GM19351 (cell line): ENCODE measurements around the gene IPO13.

ENCODE experiments used
- ATAC-seq: cut with Tn5 transposase; IDR thresholded peaks from one replicate; pipeline ENCODE4 v1.9.1; 2021; ENCODE audit warnings: mild to moderate bottlenecking, moderate library complexity; ENCODE audit not compliant: unreplicated experiment

Gene IPO13

DNA sequence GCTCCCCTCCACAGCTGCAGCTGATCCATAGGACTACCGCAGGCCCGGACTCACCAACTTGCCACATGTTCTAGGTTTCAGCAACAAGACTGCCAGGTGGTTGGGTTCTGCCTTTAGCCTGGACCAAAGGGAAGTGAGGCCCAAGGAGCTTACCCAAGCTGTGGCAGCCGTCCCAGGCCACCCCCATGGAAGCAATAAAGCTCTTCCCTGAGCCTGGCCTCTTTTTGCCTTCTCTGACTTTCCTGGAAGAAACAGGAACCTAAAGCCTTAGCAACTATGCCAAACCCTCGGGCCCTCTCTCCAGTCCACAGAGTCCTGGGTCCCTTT, 15.8 kb upstream of the IPO13 start:
- ATAC-seq, result no peak

DNA sequence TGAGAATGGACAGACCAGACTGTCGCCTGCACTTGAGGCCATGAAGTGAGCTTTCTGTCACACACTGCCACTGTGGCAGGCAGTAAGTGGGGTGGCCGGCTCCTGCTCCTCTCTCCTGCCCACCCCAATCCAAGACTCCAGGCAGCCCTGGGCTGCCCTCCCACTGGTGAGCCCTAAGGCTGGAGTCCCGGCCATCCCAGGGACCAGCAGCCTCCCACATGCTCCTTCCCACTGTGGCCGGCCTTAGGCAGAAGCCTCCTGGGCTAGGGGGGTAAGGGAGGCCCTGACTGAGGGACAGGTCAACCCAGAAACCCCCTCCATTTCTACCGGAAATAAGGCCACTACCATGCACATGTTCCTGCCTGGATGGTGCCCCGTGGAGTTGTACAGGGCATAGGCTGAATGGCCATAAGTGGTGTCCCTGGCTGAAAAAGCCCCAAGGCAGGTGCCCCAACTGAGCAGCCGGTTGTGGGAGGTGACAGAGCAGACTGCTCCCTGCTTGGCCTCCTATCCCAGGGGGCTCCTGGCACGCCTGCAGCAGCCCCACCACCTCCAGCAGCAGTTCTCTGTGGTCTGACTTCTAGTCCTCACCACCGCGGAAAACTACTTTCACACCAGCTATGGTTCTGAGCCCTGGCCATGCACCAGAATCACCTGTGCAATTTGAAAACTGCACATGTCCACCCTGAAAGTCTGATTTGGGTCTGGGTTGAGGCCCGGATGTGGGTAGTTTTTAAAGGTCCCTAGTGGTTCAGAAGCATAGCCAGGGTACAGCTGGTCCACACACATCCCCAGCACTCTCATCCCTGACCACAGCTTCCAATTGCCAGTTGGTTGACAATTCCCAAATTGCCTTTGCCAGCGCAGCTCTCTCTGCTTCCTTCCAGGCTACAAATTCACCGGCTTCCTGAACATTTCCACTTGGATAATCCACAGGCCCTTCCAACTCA, 14.8 kb upstream of the IPO13 start:
- no peak for ATAC-seq

DNA sequence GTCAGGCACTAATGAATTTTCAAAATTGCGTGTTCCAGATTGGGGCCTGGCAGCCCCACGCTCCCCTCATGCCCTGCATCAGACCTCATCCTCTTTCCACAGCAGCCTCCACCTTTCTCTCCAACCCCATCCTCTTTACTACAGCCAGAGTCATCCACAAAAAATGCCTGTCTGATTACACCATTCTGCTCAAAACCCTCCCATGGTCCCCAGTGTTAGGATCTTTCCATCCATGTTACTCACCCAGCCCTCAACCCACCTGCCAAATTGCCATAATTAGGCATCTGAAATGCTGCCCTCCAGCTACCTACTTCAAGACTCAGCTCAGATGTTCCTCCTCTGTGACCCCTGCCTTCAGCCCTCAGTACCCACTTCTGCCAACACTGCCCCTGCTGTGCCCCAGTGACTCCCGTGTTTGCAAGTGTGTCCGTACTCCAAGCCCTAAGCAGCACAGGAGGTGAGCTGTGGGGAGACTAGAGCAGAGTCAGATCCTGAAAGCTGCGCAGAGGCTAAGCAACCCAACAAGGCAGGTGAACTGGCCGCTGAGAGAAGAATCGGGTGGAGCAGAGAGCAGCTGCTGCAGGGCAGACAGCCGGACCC, 13.9 kb upstream of the IPO13 start:
- ATAC-seq, result no peak

DNA sequence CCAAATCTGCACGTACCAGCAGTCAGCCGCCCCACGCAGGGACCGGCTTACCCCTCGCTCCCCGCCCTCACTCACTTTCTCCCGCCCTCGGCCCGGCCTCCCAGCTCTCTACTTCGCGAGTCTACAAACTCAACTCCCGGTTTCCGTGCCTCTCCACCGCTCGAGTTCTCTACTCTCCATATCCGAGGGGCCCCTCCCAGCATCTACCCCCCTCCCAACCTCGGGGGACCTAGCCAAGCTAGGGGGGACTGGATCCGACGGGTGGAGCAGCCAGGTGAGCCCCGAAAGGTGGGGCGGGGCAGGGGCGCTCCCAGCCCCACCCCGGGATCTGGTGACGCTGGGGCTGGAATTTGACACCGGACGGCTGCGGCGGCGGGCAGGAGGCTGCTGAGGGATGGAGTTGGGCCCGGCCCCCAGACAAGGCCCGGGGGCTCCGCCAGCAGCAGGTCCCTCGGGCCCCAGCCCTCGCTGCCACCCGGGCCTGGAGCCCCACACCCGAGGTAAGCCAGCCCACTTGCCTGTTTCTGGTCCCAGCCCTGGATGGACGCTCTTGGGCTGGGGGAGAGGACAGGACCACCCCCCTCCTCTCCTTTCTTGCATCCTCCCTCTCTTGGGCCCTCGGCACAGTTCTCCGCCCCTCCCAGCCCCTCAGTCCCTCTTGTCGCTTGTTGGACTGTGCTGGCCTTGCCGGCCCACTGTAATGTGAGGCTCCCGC, 13.2 kb upstream of the IPO13 start, which contains the start of gene ARTN:
TSS of gene ARTN (plus strand) at position 416 of the 715 bp plus-strand sequence. CDS start 1,856 bp downstream, outside the sequence.
- no peak for ATAC-seq

DNA sequence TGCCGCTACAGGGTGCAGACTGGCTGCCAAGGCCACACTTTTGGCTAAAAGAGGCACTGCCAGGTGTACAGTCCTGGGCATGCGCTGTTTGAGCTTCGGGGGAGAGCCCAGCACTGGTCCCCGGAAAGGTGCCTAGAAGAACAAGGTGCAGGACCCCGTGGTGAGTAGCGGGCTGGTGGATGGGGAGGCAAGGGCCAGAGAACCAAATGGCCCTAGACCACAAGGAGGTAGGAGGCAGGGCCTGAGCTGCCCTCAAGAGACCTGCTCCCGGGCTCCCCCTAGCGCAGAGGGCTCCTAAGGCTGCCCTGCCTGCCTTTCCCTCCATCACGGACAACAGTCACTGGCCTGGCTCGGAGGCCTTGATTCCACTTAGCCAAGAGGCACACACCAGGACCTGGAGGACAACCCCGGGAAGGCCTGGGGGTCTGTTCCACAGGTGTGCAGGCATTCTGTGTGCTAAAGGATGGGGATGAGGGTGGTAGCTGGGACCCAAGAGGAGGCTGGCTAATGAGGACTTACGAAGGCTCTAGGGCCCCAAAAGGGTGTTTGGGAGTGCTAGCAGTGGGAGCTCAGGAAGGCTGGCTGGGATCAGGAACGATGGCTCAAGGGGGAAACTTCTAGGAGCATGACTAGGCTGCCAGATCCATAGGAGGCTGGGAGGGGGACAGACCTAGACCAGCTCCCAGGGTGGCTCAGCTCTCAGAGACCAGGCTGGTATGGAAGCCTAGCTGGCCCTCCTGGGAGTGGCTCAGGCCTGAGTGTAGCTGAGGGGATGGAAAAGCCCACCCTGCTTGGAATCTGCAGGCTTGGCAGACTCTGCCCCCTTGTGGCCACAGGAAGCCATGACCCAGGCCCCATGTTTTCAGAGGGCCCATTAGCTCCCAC, 12.4 kb upstream of the IPO13 start:
- ATAC-seq, result no peak

DNA sequence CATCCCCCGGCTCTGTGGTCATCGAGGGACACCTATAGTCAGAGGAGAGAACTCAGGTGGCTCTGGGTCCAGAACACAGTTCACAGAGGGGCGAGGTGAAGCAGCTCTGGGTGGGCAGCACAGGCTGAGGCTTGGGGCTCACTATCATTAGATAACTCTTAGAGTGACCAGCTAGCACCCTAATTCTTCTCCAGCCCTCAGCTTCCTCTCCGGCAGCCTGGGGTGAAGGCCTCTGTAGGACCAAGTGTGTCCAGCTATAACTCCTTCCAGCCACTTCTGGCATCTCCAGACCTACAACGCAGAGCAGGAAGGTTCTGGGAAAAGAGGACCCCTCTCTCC, 11.8 kb upstream of the IPO13 start:
- no peak for ATAC-seq

DNA sequence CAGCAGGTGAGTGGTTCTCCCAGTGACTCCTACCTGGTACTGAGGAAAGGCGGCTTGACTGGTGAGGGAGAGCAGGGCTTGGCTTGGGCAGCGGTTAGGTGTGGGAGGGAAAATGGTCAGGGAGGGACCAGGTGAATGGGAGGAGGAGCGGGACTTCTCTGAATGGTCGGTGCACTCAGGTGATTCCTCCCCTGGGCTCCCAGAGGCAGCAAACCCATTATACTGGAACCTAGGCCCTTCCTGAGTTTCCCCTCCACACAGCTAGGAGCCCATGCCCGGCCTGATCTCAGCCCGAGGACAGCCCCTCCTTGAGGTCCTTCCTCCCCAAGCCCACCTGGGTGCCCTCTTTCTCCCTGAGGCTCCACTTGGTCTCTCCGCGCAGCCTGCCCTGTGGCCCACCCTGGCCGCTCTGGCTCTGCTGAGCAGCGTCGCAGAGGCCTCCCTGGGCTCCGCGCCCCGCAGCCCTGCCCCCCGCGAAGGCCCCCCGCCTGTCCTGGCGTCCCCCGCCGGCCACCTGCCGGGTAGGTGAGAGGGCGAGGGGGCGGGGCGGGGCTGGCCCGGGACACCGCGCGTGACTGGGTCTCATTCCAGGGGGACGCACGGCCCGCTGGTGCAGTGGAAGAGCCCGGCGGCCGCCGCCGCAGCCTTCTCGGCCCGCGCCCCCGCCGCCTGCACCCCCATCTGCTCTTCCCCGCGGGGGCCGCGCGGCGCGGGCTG, 10.9 kb upstream of the IPO13 start:
- no peak for ATAC-seq

DNA sequence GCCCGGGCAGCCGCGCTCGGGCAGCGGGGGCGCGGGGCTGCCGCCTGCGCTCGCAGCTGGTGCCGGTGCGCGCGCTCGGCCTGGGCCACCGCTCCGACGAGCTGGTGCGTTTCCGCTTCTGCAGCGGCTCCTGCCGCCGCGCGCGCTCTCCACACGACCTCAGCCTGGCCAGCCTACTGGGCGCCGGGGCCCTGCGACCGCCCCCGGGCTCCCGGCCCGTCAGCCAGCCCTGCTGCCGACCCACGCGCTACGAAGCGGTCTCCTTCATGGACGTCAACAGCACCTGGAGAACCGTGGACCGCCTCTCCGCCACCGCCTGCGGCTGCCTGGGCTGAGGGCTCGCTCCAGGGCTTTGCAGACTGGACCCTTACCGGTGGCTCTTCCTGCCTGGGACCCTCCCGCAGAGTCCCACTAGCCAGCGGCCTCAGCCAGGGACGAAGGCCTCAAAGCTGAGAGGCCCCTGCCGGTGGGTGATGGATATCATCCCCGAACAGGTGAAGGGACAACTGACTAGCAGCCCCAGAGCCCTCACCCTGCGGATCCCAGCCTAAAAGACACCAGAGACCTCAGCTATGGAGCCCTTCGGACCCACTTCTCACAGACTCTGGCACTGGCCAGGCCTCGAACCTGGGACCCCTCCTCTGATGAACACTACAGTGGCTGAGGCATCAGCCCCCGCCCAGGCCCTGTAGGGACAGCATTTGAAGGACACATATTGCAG, 10.2 kb upstream of the IPO13 start:
- ATAC-seq, result no peak

DNA sequence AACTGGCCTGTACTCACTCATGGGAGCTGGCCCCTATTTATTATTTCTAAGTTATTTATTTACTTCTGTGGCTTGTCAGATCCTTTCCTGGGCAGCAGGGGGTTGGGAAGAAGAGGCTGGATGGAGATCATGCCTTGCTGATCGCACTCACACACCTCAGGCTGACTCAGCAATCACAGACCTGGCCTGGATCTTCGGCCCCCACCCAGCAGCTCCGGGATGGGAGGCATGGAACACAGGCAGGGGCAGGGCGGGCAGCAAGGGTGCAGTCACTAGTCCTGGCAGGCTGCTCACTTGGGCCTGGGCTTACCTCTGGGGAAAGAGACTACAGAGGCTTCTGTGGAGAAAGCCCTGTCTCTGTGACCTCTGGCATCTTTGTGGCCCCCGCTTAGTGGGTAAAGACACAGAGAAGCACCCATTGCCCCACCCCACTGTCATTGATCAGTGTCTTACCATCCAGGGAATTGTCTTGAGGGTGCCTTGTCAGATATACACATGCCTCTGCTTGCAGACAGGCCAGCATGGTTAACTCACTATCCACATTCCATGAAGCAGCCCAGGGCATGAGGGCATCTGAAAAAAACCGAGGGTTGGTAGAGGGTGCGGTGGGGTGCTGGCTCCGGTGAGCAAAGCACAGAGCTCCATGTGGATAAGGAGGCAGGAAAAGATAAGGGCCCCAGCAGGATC, 9.4 kb upstream of the IPO13 start:
- no peak for ATAC-seq

DNA sequence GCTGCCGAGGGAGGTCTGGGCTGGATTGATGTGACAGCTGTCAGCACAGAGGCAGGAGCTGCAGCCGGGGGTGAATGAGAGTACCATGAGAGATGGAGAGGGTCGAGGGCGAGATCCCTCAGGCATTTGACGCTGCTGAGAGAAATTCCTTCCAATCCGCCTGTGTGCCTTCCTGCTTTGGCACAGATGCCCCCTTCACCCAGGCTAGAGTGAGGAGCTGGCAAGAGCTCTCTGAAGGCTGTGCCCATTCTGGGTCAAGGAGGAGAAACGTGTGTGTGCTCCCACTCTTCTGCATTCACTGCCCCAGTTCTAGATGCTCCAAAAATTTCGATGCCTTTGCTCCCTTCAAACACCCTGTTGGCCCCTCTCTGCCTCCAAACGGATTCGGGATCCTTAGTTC, 8.4 kb upstream of the IPO13 start:
- ATAC-seq, result no peak

DNA sequence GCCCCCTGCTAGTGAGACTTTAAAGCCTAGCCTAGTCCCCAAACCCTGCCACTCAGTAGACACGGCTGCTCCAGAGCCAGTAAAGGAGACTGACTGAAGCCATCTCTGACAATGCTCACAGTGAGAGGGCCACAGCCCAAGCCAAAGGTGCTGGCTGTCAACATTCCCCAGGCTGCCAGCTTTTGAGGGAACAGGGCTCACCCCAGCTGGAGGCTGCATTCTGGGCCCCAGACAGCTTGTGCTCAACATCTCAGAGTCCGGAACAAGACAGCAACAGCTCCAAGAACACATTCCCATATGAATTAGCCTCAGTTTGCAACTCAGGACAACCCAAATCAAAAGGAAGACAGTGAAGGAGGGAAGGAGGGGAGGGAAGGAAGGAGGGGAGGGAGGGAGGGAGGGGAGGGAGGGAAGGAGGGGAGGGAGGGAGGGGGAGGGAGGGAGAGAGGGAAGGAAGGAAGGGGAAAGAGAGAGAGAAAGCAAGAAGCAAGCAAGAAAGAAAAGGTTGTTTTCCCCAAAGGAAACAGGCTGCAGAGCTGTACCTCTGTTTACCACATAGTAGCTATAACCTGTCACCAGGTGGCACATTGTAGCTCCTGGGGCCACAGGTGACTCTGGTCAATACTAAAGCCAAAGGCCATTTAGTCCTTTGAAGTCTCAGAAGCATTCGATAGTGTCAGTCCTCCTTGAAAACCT, 7.7 kb upstream of the IPO13 start:
- no peak for ATAC-seq

DNA sequence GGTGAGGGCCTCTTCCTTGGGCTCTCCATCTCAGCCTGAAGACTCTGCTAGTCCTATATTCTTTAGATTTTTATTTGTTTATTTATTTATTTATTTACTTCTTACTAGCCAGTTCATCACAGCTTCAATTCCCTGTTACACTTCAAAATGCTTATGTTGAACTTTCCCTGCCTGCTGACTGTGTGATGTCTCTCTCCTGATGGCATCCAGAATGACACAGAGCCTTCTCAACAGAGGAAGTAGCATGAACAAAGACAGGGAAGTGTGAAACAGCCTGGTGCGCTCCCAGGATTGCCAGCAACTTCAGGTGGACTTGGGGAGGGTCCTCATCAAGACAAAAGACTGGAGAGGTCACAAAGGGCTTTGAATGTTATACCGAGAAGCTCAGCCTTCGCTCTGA, 4.3 kb upstream of the IPO13 start:
- no peak for ATAC-seq

DNA sequence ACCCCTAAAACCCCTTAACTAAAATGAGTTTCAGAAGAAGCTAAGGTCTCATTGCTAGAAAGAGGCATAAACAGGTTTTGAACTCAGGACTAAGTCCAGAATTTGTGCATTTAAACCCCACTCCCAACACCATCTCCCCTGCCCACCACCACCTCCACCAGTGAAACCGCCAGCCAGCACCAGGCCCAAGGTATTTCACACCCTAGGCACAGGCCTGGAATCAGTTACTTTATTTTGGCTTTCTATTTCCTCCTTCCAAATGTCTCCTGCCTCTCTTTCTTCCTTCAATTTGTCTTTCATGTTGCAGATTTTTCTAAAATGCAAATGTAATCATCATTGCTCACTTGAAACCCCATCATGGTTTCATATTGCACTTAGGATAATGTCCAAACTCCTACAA, 1.9 kb upstream of the IPO13 start:
- no peak for ATAC-seq

DNA sequence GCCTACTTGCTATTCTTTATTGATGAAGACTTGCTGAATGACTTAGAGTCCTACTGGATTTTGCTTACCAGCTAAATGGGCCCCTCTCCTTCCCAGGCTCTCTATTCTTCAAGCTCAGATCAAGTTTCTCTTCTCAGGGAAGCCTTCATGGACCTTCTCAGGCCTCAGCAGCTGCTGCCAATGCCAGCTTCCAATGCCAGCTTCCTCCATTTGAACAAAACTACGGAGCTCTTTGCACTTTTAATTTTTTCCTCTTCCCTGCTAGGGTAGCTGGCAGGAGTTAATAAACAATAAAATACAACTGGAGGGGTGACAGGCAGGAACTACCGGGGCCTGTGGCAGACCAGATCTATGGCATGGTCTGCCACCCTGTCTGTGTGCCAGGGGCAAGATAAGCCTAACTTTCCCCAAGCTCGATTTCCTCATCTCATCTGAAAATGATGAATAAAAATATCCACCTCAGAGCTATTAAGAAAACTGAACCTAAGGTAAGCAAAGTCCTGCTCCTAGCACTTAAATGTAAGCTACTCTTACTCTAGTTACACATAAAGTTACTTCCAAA, 995 bp upstream of the IPO13 start:
- ATAC-seq, result no peak

DNA sequence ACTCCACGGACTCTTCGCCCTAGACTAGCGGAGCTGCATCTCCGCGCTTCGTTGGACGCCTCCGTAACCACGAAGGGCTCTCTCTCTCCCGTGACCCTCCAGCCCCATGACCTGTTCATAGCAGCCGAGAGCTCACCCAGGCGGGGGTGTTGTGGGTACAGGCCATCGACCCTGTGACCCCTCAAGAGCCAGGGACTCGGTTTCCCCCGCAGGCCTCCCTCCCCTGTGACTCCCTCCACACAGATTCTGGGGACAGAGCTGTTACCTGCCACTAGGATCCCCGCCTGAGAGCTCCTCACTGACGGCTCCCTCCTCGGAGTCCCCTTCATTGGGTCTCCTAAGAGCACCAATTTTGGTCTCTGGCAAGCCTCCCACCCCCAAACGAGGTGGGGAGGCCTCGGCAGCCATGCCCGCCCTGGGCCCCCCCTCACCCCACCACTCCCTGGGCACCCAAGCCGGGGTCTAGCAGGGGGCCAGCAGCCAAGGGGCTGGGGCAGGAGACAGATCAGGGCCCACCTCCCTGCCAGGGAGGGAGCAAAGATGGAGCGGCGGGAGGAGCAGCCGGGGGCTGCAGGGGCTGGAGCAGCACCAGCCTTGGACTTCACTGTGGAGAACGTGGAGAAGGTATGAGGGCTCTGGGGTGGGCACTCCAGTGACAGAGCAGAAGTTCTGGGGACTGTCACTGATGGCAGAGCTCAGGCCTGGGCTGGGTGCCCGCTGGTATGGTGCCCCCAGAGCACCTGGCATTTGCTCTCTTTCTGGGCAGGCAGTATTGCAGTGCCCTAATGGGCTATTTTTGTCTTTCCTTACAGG, 517 bp downstream of the IPO13 start:
- no peak for ATAC-seq

DNA sequence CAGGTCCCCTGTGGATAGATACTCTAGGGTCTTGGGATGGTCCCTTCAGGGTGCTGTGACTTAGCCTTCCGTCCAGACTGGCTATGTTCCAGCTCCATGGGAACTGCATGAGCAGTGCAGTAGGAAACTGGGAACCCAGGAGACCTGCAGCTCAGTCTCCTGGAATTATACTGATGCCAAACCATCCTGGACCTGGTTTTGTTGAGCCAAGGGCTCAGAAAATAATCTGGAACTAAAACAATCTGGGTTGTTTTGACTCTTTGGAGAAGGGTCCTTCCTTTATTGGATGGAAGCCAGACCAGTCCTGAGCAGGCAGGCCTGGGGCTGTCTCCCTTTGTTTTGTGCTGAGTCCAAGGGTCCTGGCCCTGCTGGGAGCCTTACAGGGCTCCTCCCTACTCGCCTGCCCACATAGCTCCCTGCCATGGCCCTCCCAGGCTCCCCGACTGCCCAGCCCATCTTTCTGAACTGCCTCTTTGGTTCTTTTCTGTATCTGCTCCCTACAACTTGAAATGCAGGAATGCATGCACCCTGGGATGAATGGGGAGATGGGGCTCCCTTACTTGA, 1.2 kb downstream of the IPO13 start:
- ATAC-seq, result no peak

DNA sequence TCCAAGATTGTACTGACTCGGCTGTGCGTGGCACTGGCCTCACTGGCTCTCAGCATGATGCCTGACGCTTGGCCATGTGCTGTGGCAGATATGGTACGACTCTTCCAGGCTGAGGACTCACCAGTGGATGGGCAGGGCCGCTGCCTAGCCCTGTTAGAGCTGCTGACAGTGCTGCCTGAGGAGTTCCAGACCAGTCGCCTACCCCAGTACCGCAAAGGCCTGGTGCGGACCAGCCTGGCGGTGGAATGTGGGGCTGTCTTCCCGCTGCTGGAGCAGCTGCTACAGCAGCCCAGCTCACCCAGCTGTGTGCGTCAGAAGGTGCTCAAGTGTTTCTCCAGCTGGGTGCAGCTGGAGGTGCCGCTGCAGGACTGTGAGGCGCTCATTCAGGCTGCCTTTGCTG, 2.9 kb downstream of the IPO13 start:
- ATAC-seq, result no peak
